Activated effector memory CD4-positive, alpha-beta T cell treated with anti-CD3 and anti-CD28 coated beads, Interleukin-2, amount 50 U/mL, for 16 hours (primary cell): ENCODE measurements around the gene GPR132.
A peak's percentile ranks its signal among the peaks of the same experiment; 100 is the strongest.
"Not testable (repeated sequence)": the region's sequence is repeated elsewhere in the genome, so short reads cannot be mapped to it uniquely, and the experiment has no call there.

Source experiments
- DNase-seq: peaks from one replicate; pipeline ENCODE4 v3.0.0-alpha.2; 2020

Gene GPR132

GRCh38 chr14:105039458-105040205 is 25.6 kb downstream of the GPR132 start:
- no peak for DNase-seq

GRCh38 chr14:105035616-105036015 is 29.6 kb downstream of the GPR132 start:
- DNase-seq = not testable (repeated sequence)

- no peak for DNase-seq
Observed at GRCh38 chr14:105034315-105035039, 30.8 kb downstream of the GPR132 start.

GRCh38 chr14:105033412-105033900 is 31.8 kb downstream of the GPR132 start:
- peak; percentile 69 for DNase-seq

- not testable (repeated sequence) for DNase-seq
Observed at GRCh38 chr14:105032451-105032901, 32.8 kb downstream of the GPR132 start.

- DNase-seq = no peak
Observed at GRCh38 chr14:105030836-105031396, 34.3 kb downstream of the GPR132 start.

- no peak for DNase-seq
Observed at GRCh38 chr14:105030194-105030593, 35.0 kb downstream of the GPR132 start.

GRCh38 chr14:105029402-105029801 is 35.8 kb downstream of the GPR132 start:
- no peak for DNase-seq

GRCh38 chr14:105028251-105028927 is 36.8 kb downstream of the GPR132 start:
- DNase-seq = no peak

- DNase-seq = not testable (repeated sequence)
Observed at GRCh38 chr14:105027718-105028117, 37.5 kb downstream of the GPR132 start.

- DNase-seq = no peak
Observed at GRCh38 chr14:105026802-105027563, 38.2 kb downstream of the GPR132 start.

- DNase-seq = no peak
Observed at GRCh38 chr14:105026033-105026785, 39.0 kb downstream of the GPR132 start.

GRCh38 chr14:105025429-105025828 is 39.8 kb downstream of the GPR132 start:
- no peak for DNase-seq

GRCh38 chr14:105023791-105024480 is 41.3 kb downstream of the GPR132 start:
- DNase-seq = no peak

GRCh38 chr14:105023144-105023543 is 42.1 kb downstream of the GPR132 start:
- DNase-seq = no peak

GRCh38 chr14:105022276-105022670 is 43.0 kb downstream of the GPR132 start:
- no peak for DNase-seq

GRCh38 chr14:105021656-105022275 is 43.5 kb downstream of the GPR132 start:
- DNase-seq = peak; percentile 75

GRCh38 chr14:105020815-105021655 is 44.2 kb downstream of the GPR132 start, which contains the start of gene CDCA4:
CDCA4 (minus strand) TSS chr14:105021083; CDS start chr14:105011929, 9,154 bp downstream.
- peak; percentile 99 for DNase-seq
